Measurements from ENCODE around the gene UNC13D.

Gene UNC13D

DNA sequence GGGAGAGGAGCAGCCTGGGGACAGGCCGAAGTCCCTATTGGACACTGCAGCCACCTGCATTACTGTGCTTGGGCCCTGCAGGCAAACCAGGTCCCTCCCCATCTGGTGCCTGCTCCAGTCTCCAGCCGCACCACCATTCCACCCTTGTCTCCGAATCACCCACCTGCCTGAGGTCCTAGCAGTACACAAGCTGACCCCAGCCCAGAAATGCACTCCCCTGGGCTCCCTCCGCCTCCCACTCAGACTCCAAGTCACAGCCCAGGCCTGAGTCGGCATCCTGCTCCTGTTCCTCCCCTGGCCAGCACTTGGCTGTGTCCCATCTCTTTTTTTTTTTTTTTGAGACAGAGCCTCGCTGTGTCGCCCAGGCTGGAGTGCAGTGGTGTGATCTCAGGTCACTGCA lies 6.3 kb downstream of the UNC13D start:
- in situ Hi-C loops (cut with MboI; ENCODE audit: low sequenced_read_pairs): no loop called here

DNA sequence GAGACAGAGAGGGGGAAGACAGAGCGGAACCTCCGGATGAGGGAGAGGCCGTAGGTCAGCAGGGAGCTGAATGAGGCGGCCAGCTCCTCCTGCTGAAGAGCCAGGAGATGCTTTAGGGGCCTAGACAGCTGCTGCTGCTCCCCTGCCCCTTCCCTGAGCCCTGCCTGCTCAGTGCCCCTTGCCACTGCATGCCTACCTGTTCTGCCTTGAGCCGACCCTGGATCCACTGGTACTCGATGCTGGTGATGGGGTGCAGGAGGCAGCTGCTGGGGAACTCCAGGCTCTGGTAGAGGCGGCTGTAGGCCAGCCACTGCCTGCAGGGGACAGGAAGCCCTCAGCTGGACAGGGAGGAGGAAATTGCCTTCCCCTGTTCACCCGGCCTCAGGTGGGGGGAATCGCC lies 7.6 kb downstream of the UNC13D start:
- in situ Hi-C loops (cut with MboI; ENCODE audit: low sequenced_read_pairs): no loop called here

DNA sequence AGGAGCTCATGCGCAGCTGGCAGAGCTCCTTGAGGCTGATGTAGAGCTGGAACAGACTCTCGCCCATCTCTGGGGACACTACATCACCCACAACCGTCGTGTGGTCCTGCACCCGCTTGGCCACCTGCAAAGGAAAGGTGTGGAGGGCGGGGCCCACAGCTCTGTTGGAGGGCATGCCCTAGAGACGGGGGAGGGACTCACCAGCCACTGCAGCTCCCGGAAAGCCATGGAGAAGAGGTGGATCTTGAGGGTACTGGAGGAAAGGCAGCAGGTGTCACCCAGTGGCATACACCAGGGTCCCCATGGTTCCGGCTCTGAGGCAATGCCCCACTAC lies 8.6 kb downstream of the UNC13D start:
- in situ Hi-C loops (cut with MboI; ENCODE audit: low sequenced_read_pairs): no loop called here

DNA sequence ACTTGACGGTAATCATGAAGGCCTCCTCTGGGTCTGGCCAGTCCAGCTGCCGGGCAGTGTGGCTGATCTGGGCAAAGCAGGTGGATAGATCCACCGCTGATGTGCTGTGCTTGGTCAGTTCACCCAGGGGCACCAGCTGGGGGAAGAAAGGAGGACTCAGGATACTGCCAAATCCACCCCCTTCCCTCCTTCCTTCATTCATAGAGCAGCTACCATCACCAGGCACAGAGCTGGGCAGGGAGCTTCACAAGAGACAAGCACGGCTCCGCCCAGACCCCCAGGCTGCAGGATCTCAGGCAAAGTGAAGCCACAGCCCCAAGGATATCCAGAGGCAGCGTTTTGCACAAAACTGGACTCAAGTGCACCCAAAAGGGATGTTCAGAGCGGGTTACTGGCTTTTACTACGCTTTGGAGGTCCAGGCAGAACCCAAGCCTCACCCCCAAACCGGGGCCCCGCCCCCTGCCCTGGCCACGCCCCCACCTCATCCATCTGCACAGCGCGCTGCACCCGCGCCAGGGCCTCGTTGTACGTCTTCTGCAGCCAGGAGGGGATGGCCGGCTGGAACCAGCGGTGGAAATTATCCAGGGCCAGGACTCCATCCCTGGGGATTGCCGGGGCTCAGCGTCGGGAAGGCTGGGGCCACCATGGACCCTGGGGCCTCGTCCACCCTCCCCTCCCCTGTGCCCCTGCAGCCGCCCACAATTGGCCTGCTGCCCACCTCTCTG lies 9.1 kb downstream of the UNC13D start:
- in situ Hi-C loops (cut with MboI; ENCODE audit: low sequenced_read_pairs): no loop called here

DNA sequence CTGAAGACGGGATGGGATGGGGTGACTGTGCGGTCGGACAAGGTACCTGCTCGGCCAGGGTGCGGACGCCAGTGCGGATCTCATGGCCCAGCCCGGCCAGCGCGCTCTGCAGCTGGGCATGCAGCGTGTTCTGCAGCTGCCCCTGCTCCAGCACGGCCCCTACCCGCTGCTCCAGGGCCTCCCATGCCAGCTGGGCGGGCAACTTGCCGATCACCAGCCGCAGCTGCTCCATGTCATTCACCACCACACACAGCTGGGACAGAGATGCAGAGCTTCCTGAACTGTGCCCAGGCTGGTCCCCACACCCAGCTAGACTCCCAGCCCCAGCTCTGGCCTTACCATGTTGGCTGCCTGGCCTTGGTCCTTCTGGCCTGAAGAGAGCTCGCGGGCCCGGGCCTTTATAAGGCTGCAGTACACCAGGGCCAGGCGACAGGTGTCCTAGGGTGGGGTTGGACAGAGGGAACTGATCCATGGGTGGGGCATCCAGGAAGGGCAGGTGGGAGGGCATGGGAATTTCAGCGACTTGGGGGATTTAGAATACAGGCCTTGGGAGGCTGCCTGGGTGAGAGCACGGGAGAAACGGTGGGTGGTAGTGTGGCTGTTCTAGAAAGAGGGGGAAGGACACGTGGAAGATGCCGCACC lies 9.8 kb downstream of the UNC13D start:
- in situ Hi-C loops (cut with MboI; ENCODE audit: low sequenced_read_pairs): no loop called here

DNA sequence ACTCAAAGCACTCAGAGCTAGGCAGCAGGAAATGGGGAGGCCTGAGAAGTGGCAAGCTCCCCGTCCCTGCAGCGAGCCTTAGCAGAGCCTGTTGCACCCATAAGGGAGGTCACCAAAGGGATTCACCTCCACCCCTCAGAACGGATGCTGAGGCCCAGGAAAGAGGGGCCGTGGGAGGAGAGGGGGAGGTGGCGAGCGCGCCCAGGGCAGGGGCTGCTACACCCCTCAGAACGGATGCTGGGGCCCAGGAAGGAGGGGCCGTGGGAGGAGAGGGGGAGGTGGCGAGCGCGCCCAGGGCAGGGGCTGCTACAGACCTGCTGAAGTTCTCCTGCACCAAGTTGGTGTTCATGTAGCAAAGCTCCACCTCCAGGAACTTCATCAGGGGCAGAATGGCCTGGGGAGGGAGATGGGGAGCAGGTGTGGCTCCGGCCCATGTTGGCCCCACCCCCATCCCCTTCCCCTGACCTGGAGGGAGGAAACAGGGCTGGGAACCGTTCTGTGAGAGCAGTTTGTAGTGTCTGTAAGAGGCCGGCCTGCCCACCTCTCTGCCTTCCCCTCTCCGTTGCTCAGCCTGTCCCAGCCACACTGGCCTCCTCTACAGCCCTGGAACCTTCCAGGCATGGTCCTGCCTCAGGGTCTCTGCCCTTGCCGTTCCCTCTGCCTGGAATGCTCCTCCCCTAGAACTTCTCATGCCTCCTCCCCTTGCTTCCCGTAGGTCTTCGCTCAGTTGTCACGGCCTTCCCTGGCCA lies 11.4 kb downstream of the UNC13D start:
- in situ Hi-C loops (cut with MboI; ENCODE audit: low sequenced_read_pairs): no loop called here

DNA sequence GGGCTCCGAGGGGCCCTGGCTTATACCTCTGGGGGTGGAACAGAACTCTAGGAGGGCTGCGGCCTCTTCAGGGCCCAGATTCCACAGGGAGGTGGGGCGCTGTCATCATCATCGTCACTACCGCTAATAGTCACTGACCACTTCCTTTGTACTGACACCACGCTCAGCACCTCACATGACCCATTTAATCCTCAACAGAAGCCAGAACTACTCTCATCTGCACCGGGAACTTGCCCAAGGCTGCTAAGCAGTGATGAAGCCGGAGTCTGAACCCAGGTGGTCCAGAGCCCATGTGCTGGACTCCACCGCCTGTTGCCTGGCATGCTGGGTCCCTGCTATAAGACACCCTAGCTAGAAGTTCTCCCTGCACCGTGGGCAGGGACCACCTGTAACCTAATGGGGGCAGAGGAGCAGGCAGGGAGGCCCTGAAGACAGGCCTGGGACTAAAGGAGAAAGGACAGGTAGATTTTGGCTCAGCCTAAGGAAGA lies 12.0 kb downstream of the UNC13D start:
- in situ Hi-C loops (cut with MboI; ENCODE audit: low sequenced_read_pairs): no loop called here

DNA sequence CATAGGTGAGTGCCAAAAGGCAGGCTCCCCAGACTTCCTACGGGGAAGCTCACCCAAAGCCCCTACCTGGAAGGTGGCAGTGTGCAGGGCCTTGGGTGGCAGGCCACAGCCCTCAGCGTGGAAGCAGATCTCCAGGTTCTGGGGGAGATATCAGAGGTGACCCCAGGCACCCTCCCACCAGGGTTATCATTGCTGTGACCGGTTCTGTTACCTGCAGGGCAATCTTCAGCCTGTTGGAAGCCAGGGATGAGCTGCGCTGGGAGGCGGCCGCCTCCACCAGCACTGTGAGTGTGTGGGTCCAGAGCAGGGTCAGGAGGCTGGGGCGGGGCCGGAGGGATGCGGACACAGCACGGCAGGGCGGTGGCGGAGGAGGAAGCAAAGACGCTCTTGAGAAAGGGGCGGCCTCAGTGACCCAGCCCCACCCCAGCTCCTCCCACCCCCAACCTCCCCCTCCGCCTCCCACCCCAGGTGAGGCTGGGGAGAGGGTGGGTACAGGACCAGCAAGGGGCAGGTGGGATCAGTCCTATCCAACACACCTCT lies 13.1 kb downstream of the UNC13D start:
- in situ Hi-C loops (cut with MboI; ENCODE audit: low sequenced_read_pairs): no loop called here

DNA sequence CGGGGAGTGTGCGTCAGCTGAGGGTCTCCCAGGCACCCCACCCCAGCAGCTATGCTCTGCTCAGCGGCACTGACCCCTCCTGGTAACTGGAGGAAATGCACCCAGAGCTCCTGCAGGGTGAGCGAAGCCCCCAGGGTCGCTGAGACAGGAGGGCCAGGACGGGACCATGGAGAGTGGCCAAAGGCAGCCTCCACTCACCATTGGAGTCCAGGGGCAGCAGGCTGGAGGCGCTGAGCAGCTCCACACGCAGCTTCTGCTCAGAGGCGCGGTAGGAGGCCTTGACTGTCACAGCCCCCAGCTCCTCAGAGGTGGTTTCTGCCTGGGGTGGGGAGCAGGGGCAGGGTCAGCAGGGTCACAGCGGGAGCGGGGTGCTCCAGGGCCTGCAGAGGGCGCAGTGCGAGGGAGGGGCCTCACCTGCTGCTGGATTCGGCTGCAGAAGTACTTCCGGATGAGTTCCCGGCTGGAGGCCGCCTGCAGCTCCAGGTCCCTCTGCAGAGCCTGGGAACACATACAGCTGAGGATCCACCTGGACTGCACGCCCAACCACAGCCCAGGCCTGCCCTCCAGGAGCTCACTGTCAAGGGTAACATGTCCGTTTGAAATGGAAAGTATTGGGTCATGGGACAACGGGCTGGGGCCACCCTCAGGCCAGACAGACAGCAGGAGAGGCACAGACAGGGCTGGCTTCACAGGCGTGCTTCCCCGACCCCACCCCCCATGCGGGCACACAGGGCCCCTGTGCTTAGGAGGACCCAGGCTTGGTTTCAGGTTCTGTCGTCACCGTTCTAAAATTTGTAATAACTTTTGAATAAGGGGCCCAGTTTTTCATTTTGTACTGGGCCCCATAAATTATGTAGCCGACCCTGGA lies 13.8 kb downstream of the UNC13D start:
- in situ Hi-C loops (cut with MboI; ENCODE audit: low sequenced_read_pairs): no loop called here

DNA sequence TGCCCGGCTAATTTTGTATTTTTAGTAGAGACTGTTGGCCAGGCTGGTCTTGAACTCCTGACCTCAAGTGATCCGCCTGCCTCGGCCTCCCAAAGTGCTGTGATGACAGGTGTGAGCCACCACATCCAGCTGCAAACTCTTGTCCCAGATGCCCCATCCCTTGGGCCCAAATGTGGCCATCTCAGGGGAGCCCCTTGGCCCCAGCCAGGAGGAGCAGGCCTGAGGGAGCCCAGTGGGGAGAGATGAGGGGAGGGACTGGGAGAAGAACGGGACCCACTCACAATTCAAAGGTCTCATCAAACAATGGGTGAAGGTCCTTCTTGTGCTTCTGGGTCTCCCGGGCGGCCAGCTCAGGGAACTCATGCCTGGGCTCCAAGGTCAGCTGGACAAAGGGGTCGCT lies 14.5 kb downstream of the UNC13D start:
- in situ Hi-C loops (cut with MboI; ENCODE audit: low sequenced_read_pairs): no loop called here

DNA sequence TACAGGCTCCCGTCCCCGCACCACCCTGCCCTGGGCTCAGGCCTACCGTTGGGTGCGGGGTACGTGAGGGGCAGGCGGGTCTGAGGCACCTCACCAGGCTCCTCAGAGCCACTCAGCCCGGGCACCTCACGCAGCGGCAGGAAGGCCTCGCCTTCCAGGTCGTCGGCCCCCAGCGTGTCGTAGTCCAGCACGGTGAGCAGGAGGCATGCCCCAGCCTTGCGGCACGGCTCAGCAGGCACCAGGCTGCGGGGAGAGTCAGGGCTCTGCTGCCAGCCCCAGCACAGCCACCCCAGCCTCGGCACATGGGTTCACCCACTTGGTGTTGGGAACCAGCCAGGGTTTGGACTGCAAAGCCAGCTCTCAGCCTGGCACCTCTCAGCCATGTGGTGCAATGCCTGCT lies 15.5 kb downstream of the UNC13D start:
- in situ Hi-C loops (cut with MboI; ENCODE audit: low sequenced_read_pairs): no loop called here

DNA sequence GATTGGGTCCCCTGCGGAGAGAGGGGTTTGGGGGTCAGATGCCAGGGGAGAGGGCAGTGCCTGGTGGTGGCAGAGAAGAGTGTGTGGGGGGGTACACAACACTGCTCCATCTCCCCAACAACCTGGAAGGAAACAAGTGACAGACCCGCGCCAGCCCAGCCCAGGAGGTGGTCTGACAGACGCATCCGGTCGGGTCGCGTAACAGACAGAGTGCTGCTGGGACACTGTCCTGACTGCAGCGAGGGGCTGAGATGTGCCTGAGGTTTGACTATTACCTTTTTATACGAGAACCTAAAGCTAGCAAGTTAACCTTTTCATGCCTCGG lies 16.2 kb downstream of the UNC13D start:
- in situ Hi-C loops (cut with MboI; ENCODE audit: low sequenced_read_pairs): no loop called here

DNA sequence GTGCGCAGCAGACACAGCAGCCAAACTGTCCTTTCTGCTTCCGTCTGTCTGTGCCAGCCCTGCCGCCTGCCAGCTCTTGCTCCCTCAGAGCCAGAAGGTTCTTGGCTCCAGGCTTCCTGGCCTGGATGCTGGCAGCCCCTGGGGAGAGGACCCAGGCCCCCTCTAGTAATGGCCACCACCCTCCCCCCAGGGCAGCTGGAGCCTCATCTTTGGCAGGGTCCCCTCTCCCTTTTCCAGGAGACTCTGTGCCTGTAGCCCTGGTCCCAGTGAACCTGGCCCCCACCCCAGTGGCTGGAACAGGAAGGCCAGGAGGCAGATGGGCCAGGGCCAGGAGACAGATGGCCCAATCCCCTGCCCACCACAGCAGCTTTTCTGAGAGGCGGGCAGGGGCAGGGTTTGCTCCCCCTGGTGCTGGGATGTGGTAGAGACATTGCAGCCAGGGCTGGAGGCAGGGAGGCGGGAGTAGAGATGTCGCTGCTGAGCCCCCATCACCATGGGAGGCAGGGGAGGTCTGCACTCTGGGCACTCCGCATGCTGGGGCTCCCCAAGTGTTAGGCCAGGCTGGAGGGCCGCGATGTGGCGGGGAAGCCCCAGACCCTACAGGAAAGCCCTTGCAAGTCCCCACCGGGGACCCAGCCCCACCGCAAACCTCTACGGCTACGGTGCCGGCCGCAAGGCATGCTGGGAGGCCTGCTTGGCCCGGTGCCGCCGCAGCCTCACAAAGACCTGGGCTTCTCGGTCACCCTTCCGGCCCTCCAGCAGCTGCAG lies 16.7 kb downstream of the UNC13D start:
- in situ Hi-C loops (cut with MboI; ENCODE audit: low sequenced_read_pairs): no loop called here

DNA sequence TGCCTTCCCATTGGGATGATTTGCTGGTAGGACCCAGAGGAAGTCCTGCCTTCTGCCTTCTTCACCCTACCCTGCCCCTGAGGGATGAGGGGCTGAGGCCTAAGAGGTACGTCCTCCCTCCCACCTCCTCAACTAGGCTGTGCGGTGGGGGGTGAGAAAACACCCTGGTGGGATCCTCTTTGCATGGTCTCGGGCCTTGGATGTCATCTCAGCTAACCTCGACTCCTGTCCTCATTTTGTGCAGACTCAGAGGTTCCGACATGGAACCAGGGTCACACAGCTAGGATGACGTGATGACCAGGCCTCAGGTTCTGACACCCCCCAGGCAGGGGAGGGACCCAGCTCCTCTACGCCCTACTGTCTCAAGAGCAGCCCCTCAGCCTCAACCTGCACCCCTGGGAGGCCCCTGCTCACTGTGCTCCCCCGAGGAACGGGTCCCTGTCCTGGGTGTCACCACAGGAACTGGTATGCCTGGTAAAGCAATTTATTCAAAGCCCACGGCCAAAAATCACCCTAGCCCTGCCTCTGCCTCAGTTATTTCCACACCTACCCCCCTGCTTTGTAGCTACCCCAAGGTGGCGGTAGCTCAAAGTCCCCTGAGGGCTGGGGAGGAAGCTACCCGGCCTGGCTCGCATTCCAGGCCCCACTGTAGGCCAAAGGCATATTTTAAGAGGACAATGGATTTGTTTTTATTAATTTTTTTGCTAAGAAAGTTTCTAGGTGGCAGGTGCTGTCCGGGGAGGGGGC lies 17.5 kb downstream of the UNC13D start:
- in situ Hi-C loops (cut with MboI; ENCODE audit: low sequenced_read_pairs): no loop called here

DNA sequence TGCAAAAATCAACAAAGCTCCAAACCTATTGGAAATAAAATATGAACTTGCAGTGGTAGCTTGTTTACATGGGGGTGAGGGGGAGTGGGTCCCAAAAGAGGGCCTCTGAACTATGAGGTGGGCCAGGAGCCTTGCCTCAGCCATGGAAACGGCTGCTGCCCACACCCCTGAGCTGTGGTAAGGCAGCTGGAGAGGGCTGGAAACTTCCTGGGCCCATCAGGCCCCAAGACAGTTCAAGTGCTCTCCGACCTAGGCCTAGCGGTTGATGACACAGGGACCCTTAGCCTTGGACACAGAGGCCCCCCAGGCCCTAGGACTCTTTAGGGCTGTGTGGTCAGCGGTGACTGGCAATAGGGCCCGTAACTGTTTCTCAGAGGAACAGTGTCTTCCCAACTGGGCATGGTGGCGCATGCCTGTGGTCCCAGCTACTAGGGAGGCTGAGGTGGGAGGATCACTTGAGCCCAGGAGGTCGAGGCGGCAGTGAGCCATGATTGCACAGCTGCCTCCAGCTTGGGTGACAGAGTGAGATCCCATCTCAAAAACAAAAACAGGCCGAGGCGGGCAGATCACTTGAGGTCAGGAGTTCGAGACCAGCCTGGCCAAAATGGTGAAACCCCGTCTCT lies 18.3 kb downstream of the UNC13D start:
- in situ Hi-C loops (cut with MboI; ENCODE audit: low sequenced_read_pairs): no loop called here

DNA sequence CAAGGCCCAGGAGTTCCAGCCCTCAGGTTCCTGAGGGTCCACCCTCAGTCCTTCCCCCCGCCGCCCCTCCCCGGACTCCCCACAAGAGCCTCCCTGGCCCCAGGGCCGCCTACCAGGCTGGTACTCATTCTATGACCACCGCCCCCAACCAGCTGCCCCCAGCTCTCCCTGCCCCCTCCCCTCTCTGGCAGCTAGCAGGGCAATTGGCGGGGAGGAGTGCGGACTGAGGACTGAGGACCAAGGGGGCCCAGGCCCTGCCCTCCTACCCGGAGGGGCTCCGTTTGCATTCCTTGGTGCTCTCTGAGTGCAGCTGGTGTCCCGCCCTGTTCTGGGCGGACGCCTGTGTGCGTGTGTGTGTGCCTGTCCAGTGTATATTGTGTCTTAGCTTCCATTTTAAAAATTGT lies 19.1 kb downstream of the UNC13D start:
- in situ Hi-C loops (cut with MboI; ENCODE audit: low sequenced_read_pairs): no loop called here

DNA sequence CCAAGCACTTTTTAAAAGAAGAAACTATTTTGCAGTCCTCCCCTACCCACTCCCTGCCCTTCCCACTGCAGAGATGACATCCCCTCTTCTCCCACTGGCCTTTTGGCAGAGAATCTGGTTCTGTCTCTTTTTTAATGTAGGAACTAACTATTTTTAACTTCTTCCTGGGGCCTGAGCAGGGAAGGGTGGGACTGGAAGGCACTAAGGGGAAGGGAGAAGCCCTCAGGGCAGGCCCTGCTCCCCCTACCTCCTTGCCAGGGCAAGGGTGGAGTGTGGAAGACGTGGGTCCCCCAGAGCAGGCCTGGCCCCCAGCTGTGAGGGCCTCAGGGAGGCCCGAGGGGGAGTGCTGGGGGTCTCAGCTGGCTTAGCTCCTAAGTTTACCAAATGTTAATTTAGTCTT lies 19.5 kb downstream of the UNC13D start:
- in situ Hi-C loops (cut with MboI; ENCODE audit: low sequenced_read_pairs): no loop called here

DNA sequence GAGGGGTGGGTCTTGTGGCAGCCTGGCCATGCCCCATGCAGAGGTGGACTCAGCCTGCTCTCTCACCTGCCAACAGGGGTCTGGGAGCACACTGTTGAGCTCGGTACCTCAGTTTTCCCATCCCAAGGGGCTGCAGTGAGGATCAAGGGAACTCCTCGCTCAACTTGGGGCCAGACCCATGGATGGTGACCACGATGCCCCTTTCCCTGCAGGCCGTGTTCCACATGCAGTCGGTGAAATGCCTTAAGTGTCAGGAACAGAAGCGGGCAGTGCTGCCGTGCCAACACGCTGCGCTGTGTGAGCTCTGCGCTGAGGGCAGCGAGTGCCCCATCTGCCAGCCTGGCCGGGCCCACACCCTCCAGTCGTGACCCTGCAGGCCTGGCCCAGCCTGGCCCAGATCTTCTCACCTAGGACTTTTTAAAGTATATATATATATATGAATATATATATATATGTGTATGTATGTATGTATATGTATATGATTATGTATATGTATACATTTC lies 20.1 kb downstream of the UNC13D start:
- in situ Hi-C loops (cut with MboI; ENCODE audit: low sequenced_read_pairs): no loop called here

Data from HL-60/S4 treated with retinoic acid at 250 ng/mL for 4 days and 3 days (cell line).